Smooth muscle cell (in vitro differentiated cells): ENCODE measurements around the gene DUSP15. TPM values are rescaled to one million over a fixed set of nuclear protein-coding genes. Genes with fewer than 3 reads are reported as not detected.

Source experiments
- DNase-seq: peaks from one replicate; lab custom pipeline; 2025; ENCODE audit not compliant: unreplicated experiment; lab: John Stamatoyannopoulos, UW
- H2AFZ ChIP-seq: fragments of 200-600 bp; sonication (generic); 2 replicates; pipeline ENCODE4 v1.6.0; 2016; ENCODE audit warnings: antibody characterized with exemption, low read depth, mild to moderate bottlenecking
- H3F3A ChIP-seq: fragments of 200-600 bp; sonication (generic); 2 replicates; pipeline ENCODE4 v1.6.0; 2017; ENCODE audit warnings: antibody characterized with exemption, low read depth
- H3K27ac ChIP-seq: fragments of 200-600 bp; sonication (generic); 2 replicates; pipeline ENCODE4 v1.5.1; 2016; ENCODE audit warnings: low read depth, mild to moderate bottlenecking
- H3K27me3 ChIP-seq: fragments of 200-600 bp; sonication (generic); 2 replicates; pipeline ENCODE4 v1.6.1; 2016; ENCODE audit warnings: low read depth, mild to moderate bottlenecking
- H3K36me3 ChIP-seq: fragments of 200-600 bp; sonication (generic); 2 replicates; pipeline ENCODE4 v1.5.1; 2016; ENCODE audit warnings: low read depth
- H3K4me1 ChIP-seq: fragments of 200-600 bp; sonication (generic); 2 replicates; pipeline ENCODE4 v1.5.1; 2016; ENCODE audit warnings: low read depth
- H3K4me2 ChIP-seq: fragments of 200-600 bp; sonication (generic); 2 replicates; pipeline ENCODE4 v1.6.0; 2016; ENCODE audit warnings: mild to moderate bottlenecking
- H3K4me3 ChIP-seq: fragments of 200-600 bp; sonication (generic); 2 replicates; pipeline ENCODE4 v1.5.1; 2016; ENCODE audit warnings: mild to moderate bottlenecking
- H3K79me2 ChIP-seq: fragments of 200-600 bp; sonication (generic); 2 replicates; pipeline ENCODE4 v1.6.0; 2016; ENCODE audit warnings: low read depth, mild to moderate bottlenecking
- H3K9ac ChIP-seq: fragments of 200-600 bp; sonication (generic); 2 replicates; pipeline ENCODE4 v1.6.0; 2016; ENCODE audit warnings: low read depth
- H3K9me3 ChIP-seq: fragments of 200-600 bp; sonication (generic); replicated peaks from 2 replicates; pipeline ENCODE4 v1.5.1; 2016; ENCODE audit warnings: low read depth
- H4K20me1 ChIP-seq: fragments of 200-600 bp; sonication (generic); 2 replicates; pipeline ENCODE4 v1.6.0; 2016; ENCODE audit warnings: low read depth
- CTCF ChIP-seq: fragments of 200-600 bp; sonication (generic); IDR thresholded peaks from 2 replicates; pipeline ENCODE4 v1.5.1; 2017; ENCODE audit warnings: borderline replicate concordance, mild to moderate bottlenecking, antibody characterized with exemption; ENCODE audit not compliant: insufficient read depth, poor library complexity, severe bottlenecking
- WGBS: methylation state at CpG from one replicate; pipeline ENCODE4 v1.1.7; 2016; ENCODE audit warnings: low lambda C conversion rate; 5-methylcytosine and 5-hydroxymethylcytosine counted together
- polyA plus RNA-seq: library from polyadenylated mRNA; unstranded; fragments of >200 nt; fragmentation: Nextera tagmentation; extraction: Ambion mirVana; gene quantifications from 2 replicates; pipeline ENCODE4 v1.2.1, GENCODE V29; 2016
- total RNA-seq: library from RNA; depleted of rRNA; stranded (reverse); fragments of >200 nt; gene quantifications from 2 replicates; pipeline ENCODE4 v1.2.3, GENCODE V29; 2014

The DUSP15 gene
- total and polyA plus RNA-seq, 2 experiments from 2014 or later = 6.2 to 10.2 TPM

- no peaks in the 10 kb centered on the region for H3K79me2 ChIP-seq
- no peaks in the 10 kb centered on the region for H3K9me3 ChIP-seq
- TF ChIP-seq CTCF = no peak
- no peaks in the 10 kb centered on the region for H3K36me3 ChIP-seq
- WGBS = 80% methylated on average over 14 of the region's 14 CpGs
- H3K4me3 ChIP-seq = no peak overlapping the region
- H2AFZ ChIP-seq = no peak overlapping the region
- DNase-seq = no peak
- H3K4me1 ChIP-seq = no peaks in the 10 kb centered on the region
- H4K20me1 ChIP-seq = no peaks in the 10 kb centered on the region
- no peak overlapping the region for H3K4me2 ChIP-seq
- no peak overlapping the region for H3K27ac ChIP-seq
- H3K9ac ChIP-seq = no peak overlapping the region
- H3K27me3 ChIP-seq = no peaks in the 10 kb centered on the region
- H3F3A ChIP-seq = no peaks in the 10 kb centered on the region
Measured at GRCh38 chr20:31823360-31824124, 46.8 kb downstream of the DUSP15 start.

- no peaks in the 10 kb centered on the region for H3K4me1 ChIP-seq
- H3F3A ChIP-seq = no peaks in the 10 kb centered on the region
- H3K79me2 ChIP-seq = no peaks in the 10 kb centered on the region
- no peak overlapping the region for H2AFZ ChIP-seq
- no peak overlapping the region for H3K9ac ChIP-seq
- WGBS = 18% methylated on average over 29 of the region's 29 CpGs
- H4K20me1 ChIP-seq = no peaks in the 10 kb centered on the region
- H3K27ac ChIP-seq = no peak overlapping the region
- DNase-seq = peak; percentile 67
- peak; percentile 99 for TF ChIP-seq CTCF
- no peak overlapping the region for H3K4me3 ChIP-seq
- H3K36me3 ChIP-seq = no peaks in the 10 kb centered on the region
- H3K4me2 ChIP-seq = peak overlapping the region; percentile 54
- no peaks in the 10 kb centered on the region for H3K9me3 ChIP-seq
- H3K27me3 ChIP-seq = no peaks in the 10 kb centered on the region
Measured at GRCh38 chr20:31822421-31823330, 47.7 kb downstream of the DUSP15 start.

GRCh38 chr20:31821427-31821826 is 48.9 kb downstream of the DUSP15 start:
- Histone ChIP-seq H3K9ac (no peak overlapping the region), H3F3A (no peaks in the 10 kb centered on the region), H3K27me3 (no peaks in the 10 kb centered on the region), H3K4me2 (no peak overlapping the region), H2AFZ (no peak overlapping the region), H3K79me2 (no peaks in the 10 kb centered on the region), H3K36me3 (no peaks in the 10 kb centered on the region), H4K20me1 (no peaks in the 10 kb centered on the region), H3K4me3 (no peak overlapping the region), H3K9me3 (no peaks in the 10 kb centered on the region), H3K27ac (no peak overlapping the region), H3K4me1 (no peaks in the 10 kb centered on the region)
- 76% methylated on average over 5 of the region's 5 CpGs for WGBS
- TF ChIP-seq CTCF = no peak
- DNase-seq = no peak
